GM18951 (cell line): ENCODE results near the gene ATP13A3.

ENCODE experiments used
- POLR2A ChIP-seq: IDR thresholded peaks from 4 replicates; pipeline ENCODE4 v1.6.1; 2011; ENCODE audit warnings: mild to moderate bottlenecking; ENCODE audit not compliant: insufficient read length, insufficient read depth; ENCODE audit errors: extremely low read depth
- in situ Hi-C: fragments of 300-500 bp; cut with MboI; formaldehyde crosslinking; loops from one replicate; pipeline ENCODE4 v1.12.0; 2022; ENCODE audit warnings: low sequenced_read_pairs, mixed read lengths, inconsistent platforms; ENCODE audit not compliant: unreplicated experiment

Gene ATP13A3

GRCh38 chr3:194368918-194369317 lies 117.9 kb downstream of the ATP13A3 start:
- in situ Hi-C loops = no loop called here
- no peak for TF ChIP-seq POLR2A

GRCh38 chr3:194367992-194368841 lies 118.6 kb downstream of the ATP13A3 start:
- in situ Hi-C loops = no loop called here
- no peak for TF ChIP-seq POLR2A

- in situ Hi-C loops = no loop called here
- no peak for TF ChIP-seq POLR2A
Measured at GRCh38 chr3:194365978-194366490, 120.8 kb downstream of the ATP13A3 start.

GRCh38 chr3:194365526-194365925 lies 121.3 kb downstream of the ATP13A3 start:
- in situ Hi-C loops = no loop called here
- TF ChIP-seq POLR2A = no peak

GRCh38 chr3:194364652-194365434 lies 122.0 kb downstream of the ATP13A3 start:
- no peak for TF ChIP-seq POLR2A
- in situ Hi-C loops = no loop called here

GRCh38 chr3:194364314-194364651 lies 122.5 kb downstream of the ATP13A3 start:
- in situ Hi-C loops = no loop called here
- no peak for TF ChIP-seq POLR2A

GRCh38 chr3:194360568-194360967 lies 126.2 kb downstream of the ATP13A3 start:
- TF ChIP-seq POLR2A = no peak
- in situ Hi-C loops = no loop called here

GRCh38 chr3:194357681-194358080 lies 129.1 kb downstream of the ATP13A3 start:
- no peak for TF ChIP-seq POLR2A
- in situ Hi-C loops = no loop called here

GRCh38 chr3:194355379-194355778 lies 131.4 kb downstream of the ATP13A3 start:
- no peak for TF ChIP-seq POLR2A
- in situ Hi-C loops = no loop called here

- in situ Hi-C loops = no loop called here
- no peak for TF ChIP-seq POLR2A
Measured at GRCh38 chr3:194354315-194354714, 132.5 kb downstream of the ATP13A3 start.
